CD8-positive, alpha-beta memory T cell (primary cell): Measurements from ENCODE around the gene PLEKHA6. TPM values are rescaled to one million over a fixed set of nuclear protein-coding genes. Genes with fewer than 3 reads are reported as not detected.

Source experiments
- CTCF ChIA-PET: fragments of 350-600 bp; sonication (Branson Sonifier 250); formaldehyde crosslinking; loops from one replicate; lab custom pipeline; 2021; ENCODE audit warnings: antibody characterized with exemption; lab: Charles Lee
- POLR2A ChIA-PET: fragments of 350-600 bp; sonication (Branson Sonifier 250); formaldehyde crosslinking; loops from one replicate; lab custom pipeline; 2021; ENCODE audit warnings: antibody characterized with exemption; lab: Charles Lee
- DNase-seq, 5 donors: peaks; one replicate each; pipeline versions ENCODE4 v3.0.0 to v3.0.0-alpha.2; 2020 to 2022; ENCODE audit warnings: mixed read lengths in 1 of 5
- H3K27ac ChIP-seq: one replicate; pipeline ENCODE4 v1.7.0; 2013; ENCODE audit warnings: low read depth, mild to moderate bottlenecking, low read length, moderate library complexity
- H3K27me3 ChIP-seq: 2 replicates; pipeline ENCODE4 v1.7.0; 2013; ENCODE audit warnings: low read length, mild to moderate bottlenecking; ENCODE audit not compliant: insufficient read depth, poor library complexity, severe bottlenecking
- H3K36me3 ChIP-seq: 2 replicates; pipeline ENCODE4 v1.7.0; 2013; ENCODE audit warnings: mild to moderate bottlenecking, low read length, moderate library complexity; ENCODE audit not compliant: insufficient read depth
- H3K4me1 ChIP-seq: 2 replicates; pipeline ENCODE4 v1.7.0; 2013; ENCODE audit warnings: mild to moderate bottlenecking, low read length, moderate library complexity; ENCODE audit not compliant: insufficient read depth
- H3K4me3 ChIP-seq: 2 replicates; pipeline ENCODE4 v1.7.0; 2013; ENCODE audit warnings: mild to moderate bottlenecking, low read length
- H3K9me3 ChIP-seq: 2 replicates; pipeline ENCODE4 v1.7.0; 2013; ENCODE audit warnings: mild to moderate bottlenecking, low read length
- H3K27ac Mint-ChIP-seq, 8 donors: one replicate each; pipeline ENCODE4 v1.8.0; 2020 to 2021; ENCODE audit warnings: mixed read lengths in 8 of 8, mild to moderate bottlenecking in 6 of 8, inconsistent platforms in 3 of 8, moderate library complexity in 3 of 8
- H3K27me3 Mint-ChIP-seq, 2 donors: one replicate each; pipeline ENCODE4 v1.8.0; 2020 to 2021; ENCODE audit warnings: mixed read lengths in 2 of 2, mild to moderate bottlenecking in 1 of 2, moderate library complexity in 1 of 2
- H3K36me3 Mint-ChIP-seq, 3 donors: one replicate each; pipeline ENCODE4 v1.8.0; 2020 to 2021; ENCODE audit warnings: mixed read lengths in 3 of 3, inconsistent platforms in 1 of 3, mild to moderate bottlenecking in 1 of 3
- H3K4me1 Mint-ChIP-seq, 3 donors: one replicate each; pipeline ENCODE4 v1.8.0; 2020 to 2021; ENCODE audit warnings: mixed read lengths in 3 of 3, inconsistent platforms in 1 of 3, mild to moderate bottlenecking in 1 of 3
- H3K4me3 Mint-ChIP-seq, 7 donors: one replicate each; pipeline ENCODE4 v1.8.0; 2020 to 2021; ENCODE audit warnings: mixed read lengths in 7 of 7, mild to moderate bottlenecking in 6 of 7, moderate library complexity in 4 of 7, inconsistent platforms in 2 of 7
- H3K9me3 Mint-ChIP-seq, 5 donors: one replicate each; pipeline ENCODE4 v1.8.0; 2020 to 2022; ENCODE audit warnings: mixed read lengths in 5 of 5, mild to moderate bottlenecking in 3 of 5, moderate library complexity in 2 of 5, inconsistent platforms in 1 of 5
- polyA plus RNA-seq: library from polyadenylated mRNA; unstranded; fragments of 300-500 nt; fragmentation: Illumina TruSeq; gene quantifications from one replicate; pipeline ENCODE4 v1.2.3, GENCODE V29; 2021
- total RNA-seq, 2 experiments: library from RNA; stranded (reverse); gene quantifications; one replicate each; pipeline ENCODE4 v1.2.3, GENCODE V29; 2021

Gene PLEKHA6
- total and polyA plus RNA-seq, 3 experiments from 2014 or later, result 0.09 to 0.13 TPM; not detected in 1

DNA sequence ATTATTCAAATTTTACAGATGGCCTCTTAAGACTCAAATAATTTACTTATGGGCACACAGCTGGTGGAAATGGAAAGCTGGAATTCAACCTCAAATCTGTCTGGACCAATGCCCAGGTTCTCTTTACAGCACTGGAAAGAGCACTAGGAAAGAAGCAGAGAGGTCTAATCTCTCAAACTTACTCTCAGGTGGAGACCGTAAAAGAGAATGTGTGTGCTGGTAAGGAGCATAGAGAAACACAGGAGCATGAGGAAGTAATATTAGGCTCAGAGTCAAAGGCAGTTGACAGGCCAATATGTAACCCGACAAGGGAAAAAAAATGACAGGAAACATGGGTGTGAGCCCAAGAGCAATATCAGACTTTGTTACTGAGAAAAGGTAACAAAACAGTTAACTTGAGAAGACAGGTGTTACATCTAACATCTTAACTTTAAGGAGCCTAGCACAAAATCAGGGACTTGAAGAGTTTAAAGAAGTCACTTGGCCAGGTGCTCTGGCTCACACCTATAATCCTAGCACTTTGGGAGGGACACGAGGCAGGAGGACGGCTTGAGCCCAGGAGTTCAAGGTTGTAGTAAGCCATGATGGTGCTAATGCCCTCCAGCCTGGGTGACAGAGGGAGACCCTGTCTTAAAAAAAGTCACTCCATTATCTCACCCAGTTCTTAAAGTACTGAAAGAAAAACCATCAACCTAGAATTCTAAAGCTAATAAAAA is 31.2 kb upstream of the PLEKHA6 start:
- Mint-ChIP-seq H3K27me3 (no peaks in the 10 kb centered on the region), H3K4me3 (no peak overlapping the region), H3K36me3 (peaks cover 0 to 2% (median 1%) of the 10 kb centered on the region in 3 donors), H3K4me1 (peaks cover 0 to 17% (median 6%) of the 10 kb centered on the region in 3 donors), H3K9me3 (no peaks in the 10 kb centered on the region), H3K27ac (peak overlapping the region in 3 of 8 donors; percentile 12 to 63 (median 38))
- Histone ChIP-seq H3K27me3 (no peaks in the 10 kb centered on the region), H3K4me3 (no peak overlapping the region), H3K9me3 (no peaks in the 10 kb centered on the region), H3K4me1 (peaks cover 13% of the 10 kb centered on the region), H3K36me3 (no peaks in the 10 kb centered on the region), H3K27ac (no peak overlapping the region)
- CTCF ChIA-PET, result interaction anchor here (4.1 kb wide), 1 partner anchor 8 kb away, joined by 21 read pairs; no protein-coding TSS in a partner anchor
- POLR2A ChIA-PET, result no interaction called here
- DNase-seq, result no peak

DNA sequence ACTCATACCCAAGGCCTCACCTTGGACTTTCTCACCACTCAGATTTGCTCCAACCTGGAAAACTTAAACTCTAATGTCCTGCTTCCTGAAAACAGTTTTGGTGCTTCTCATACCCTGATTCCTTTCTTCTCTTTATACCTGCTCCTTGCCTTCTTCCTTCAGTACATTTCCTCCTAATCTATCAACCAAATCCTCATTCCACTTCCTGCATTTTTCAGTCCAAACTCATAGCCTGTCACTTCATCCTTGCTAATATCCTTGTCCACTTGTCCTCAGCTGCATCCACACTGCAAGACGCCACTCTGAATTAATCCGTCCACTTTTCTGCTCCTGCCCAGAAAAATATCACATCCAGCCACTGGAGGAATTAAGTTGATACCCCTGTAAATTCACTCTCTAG is 26.0 kb upstream of the PLEKHA6 start:
- no peaks in the 10 kb centered on the region for H3K36me3 ChIP-seq
- ChIA-PET POLR2A (interaction anchor here (0.6 kb wide), 3 partner anchors 18 to 419 kb away, joined by 3 read pairs; no protein-coding TSS in a partner anchor), CTCF (interaction anchor here (1.8 kb wide), 1 partner anchor 13 kb away, joined by 9 read pairs; no protein-coding TSS in a partner anchor)
- no peaks in the 10 kb centered on the region for H3K27me3 ChIP-seq
- no peak overlapping the region for H3K4me3 Mint-ChIP-seq
- peaks cover 7% of the 10 kb centered on the region for H3K4me1 ChIP-seq
- H3K27ac ChIP-seq, result no peak overlapping the region
- H3K9me3 Mint-ChIP-seq, result no peaks in the 10 kb centered on the region
- DNase-seq, result no peak
- H3K27ac Mint-ChIP-seq, result no peak overlapping the region
- no peak overlapping the region for H3K4me3 ChIP-seq
- H3K4me1 Mint-ChIP-seq, result peaks cover 5 to 11% (median 7%) of the 10 kb centered on the region in 3 donors
- no peaks in the 10 kb centered on the region for H3K9me3 ChIP-seq
- H3K27me3 Mint-ChIP-seq, result no peaks in the 10 kb centered on the region
- no peaks in the 10 kb centered on the region for H3K36me3 Mint-ChIP-seq

DNA sequence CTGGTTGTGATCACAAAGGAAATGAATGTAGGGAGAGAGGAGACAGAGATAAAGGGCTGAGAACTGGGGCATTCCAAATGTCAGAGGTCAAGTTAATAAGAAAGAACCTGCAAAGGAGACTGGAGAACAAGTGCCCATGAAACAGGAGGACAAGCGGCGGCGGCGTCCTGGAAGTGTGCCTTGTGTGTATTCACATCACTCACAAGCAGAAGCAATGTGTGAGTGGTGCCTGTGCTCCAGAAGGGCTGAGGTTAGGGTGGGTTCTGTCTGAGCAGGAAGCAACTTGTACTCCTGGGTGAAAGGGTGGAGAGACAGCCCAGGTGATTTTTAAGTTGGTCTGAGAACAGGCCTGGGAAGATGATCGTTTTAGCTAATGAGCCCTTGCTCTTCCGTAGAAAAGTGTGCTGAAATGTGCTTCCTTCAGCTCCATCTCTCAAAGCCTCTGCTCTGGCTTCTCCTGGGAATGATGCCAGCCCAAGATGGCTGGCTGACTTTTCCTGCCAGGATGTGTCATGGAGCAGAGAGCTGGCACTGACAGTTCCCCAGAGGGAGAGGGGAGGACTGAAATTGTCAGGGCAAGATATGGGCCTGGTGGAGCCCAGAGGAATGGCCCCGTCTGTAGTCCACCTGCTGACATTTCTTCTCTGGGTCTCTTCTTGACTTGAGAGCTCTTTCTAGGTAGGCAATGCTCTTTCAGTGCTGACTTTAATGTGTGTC is 25.1 kb upstream of the PLEKHA6 start:
- Histone ChIP-seq H3K9me3 (no peaks in the 10 kb centered on the region), H3K4me1 (no peaks in the 10 kb centered on the region), H3K27me3 (no peaks in the 10 kb centered on the region), H3K4me3 (no peak overlapping the region), H3K27ac (no peak overlapping the region), H3K36me3 (no peaks in the 10 kb centered on the region)
- CTCF ChIA-PET, result interaction anchor here (1.8 kb wide), 1 partner anchor 13 kb away, joined by 9 read pairs; no protein-coding TSS in a partner anchor
- H3K27me3 Mint-ChIP-seq, result no peaks in the 10 kb centered on the region
- peaks cover 4 to 5% (median 5%) of the 10 kb centered on the region in 3 donors for H3K4me1 Mint-ChIP-seq
- POLR2A ChIA-PET, result interaction anchor here (0.6 kb wide), 1 partner anchor 1625 kb away, joined by 4 read pairs; no protein-coding TSS in a partner anchor
- no peak overlapping the region for H3K27ac Mint-ChIP-seq
- no peak for DNase-seq
- H3K36me3 Mint-ChIP-seq, result no peaks in the 10 kb centered on the region
- no peaks in the 10 kb centered on the region for H3K9me3 Mint-ChIP-seq
- no peak overlapping the region for H3K4me3 Mint-ChIP-seq

DNA sequence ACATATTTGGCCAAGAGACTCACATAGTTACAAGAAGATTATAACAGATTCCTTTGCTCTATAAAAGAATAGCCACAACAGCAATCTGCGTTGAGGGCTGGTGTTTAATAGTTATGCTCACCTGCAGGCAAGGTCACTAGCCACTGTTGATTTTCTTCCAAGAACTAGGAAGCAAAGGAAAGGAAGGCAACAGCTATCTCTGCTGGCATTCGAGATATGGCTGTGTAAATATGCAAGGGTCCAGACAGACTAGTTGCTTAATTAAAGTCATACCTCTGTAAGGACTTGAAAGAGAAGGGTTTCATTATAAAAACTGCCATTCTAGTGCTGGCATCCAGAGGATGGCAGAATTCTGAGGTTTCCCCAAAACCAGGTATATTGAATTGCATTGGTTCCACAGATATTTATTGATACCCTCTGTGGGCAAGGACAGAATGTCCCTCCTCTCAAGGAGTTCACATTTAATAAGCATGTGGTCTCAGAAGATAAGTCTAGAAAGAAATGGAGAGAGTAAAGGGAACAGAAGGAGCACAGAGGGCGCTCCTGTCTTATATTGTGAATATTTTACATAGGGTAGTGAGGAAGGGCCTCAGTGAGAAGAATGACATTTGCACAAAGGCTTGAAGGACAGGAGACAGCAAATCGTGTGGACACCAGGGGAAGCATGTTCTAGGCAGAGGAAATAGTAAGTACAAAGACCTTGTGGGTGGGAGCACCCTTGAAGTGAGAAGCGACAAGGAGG is 23.6 kb upstream of the PLEKHA6 start:
- no peaks in the 10 kb centered on the region for H3K9me3 Mint-ChIP-seq
- CTCF ChIA-PET, result interaction anchor here (2.4 to 2.7 kb wide), 2 partner anchors 11 to 15 kb away, joined by 7 to 23 read pairs; no protein-coding TSS in a partner anchor

DNA sequence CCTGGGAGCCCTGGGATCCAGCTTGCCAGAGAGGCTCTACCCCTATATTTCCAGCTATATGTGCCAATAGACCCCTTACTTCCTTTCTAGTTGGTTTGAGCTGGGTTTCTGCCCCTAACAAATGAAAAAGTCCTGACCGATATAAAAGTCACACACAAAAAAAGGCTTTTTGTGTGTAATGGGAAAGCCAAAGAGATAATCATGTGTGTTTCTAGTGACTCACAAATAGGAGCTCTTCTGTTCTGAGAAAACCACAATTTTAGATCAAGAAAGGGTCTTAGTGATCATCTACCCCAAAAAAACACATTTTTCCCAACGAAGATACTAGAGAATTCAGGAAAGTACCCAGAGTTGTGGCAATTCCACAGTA is 23.0 kb upstream of the PLEKHA6 start:
- POLR2A ChIA-PET, result interaction anchor here (1.3 to 1.5 kb wide), 3 partner anchors 15 to 28 kb away, joined by 4 to 5 read pairs (median 4); no protein-coding TSS in a partner anchor
- H3K9me3 ChIP-seq, result no peaks in the 10 kb centered on the region

More for the DNA sequence above, 23.6 kb upstream of the PLEKHA6 start:
- DNase-seq, result no peak
- no peak overlapping the region for H3K4me3 ChIP-seq
- POLR2A ChIA-PET, result interaction anchor here (1.3 to 1.5 kb wide), 3 partner anchors 15 to 27 kb away, joined by 4 to 5 read pairs (median 4); no protein-coding TSS in a partner anchor
- no peak overlapping the region for H3K27ac ChIP-seq
- H3K4me1 ChIP-seq, result peaks cover 3% of the 10 kb centered on the region
- Mint-ChIP-seq H3K4me3 (no peak overlapping the region), H3K27ac (no peak overlapping the region), H3K27me3 (peaks cover 0 to 3% of the 10 kb centered on the region in 2 donors), H3K4me1 (peaks cover 4 to 7% (median 7%) of the 10 kb centered on the region in 3 donors), H3K36me3 (no peaks in the 10 kb centered on the region)
- no peaks in the 10 kb centered on the region for H3K27me3 ChIP-seq
- no peaks in the 10 kb centered on the region for H3K9me3 ChIP-seq
- no peaks in the 10 kb centered on the region for H3K36me3 ChIP-seq

DNA sequence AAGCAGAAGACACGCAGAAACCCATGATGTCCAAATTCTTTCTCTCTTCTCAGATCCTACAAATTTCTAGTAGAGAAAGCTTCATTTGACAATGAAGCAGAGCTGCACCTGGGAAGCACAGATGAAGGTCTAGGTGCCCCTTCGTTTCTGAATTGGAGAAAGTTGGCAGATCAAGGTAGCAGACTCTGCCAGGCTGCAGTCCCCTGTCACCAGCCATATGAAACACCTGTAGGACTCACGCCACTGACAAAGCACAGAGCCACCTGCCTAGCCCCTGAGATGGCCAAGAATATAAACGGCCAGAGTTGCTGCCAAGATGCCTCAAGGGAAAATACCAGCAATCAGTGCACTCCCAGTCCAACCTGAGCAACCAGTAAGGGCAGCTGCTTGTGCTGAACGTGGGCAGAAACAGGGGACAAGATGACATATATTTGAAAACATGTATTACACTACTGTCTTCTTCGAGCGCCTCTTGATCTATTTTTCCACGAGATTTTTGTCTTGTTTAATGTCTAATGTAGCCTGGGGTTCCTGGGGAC is 20.6 kb upstream of the PLEKHA6 start:
- Histone ChIP-seq H3K27ac (no peak overlapping the region), H3K4me1 (peaks cover 4% of the 10 kb centered on the region), H3K36me3 (no peaks in the 10 kb centered on the region), H3K9me3 (no peaks in the 10 kb centered on the region), H3K27me3 (no peaks in the 10 kb centered on the region), H3K4me3 (no peak overlapping the region)
- no peaks in the 10 kb centered on the region for H3K9me3 Mint-ChIP-seq
- ChIA-PET POLR2A (interaction anchor here (1.0 kb wide), 1 partner anchor 42 kb away, joined by 3 read pairs; no protein-coding TSS in a partner anchor), CTCF (interaction anchor here (0.8 to 2.7 kb wide), 4 partner anchors 8 to 34 kb away, joined by 3 to 7 read pairs (median 4); no protein-coding TSS in a partner anchor)
- H3K4me3 Mint-ChIP-seq, result peak overlapping the region in 2 of 7 donors; percentile 1 to 62
- peaks cover 9 to 10% of the 10 kb centered on the region in 2 donors for H3K27me3 Mint-ChIP-seq
- no peak overlapping the region for H3K27ac Mint-ChIP-seq
- peaks cover 12 to 17% (median 13%) of the 10 kb centered on the region in 3 donors for H3K4me1 Mint-ChIP-seq
- no peaks in the 10 kb centered on the region for H3K36me3 Mint-ChIP-seq
- no peak for DNase-seq

More for the DNA sequence above, 23.0 kb upstream of the PLEKHA6 start:
- Histone ChIP-seq H3K4me1 (peaks cover 4% of the 10 kb centered on the region), H3K36me3 (no peaks in the 10 kb centered on the region), H3K27ac (no peak overlapping the region), H3K27me3 (no peaks in the 10 kb centered on the region), H3K4me3 (peak overlapping the region; percentile 52)
- DNase-seq, result no peak
- Mint-ChIP-seq H3K27me3 (peaks cover 3 to 9% of the 10 kb centered on the region in 2 donors), H3K9me3 (no peaks in the 10 kb centered on the region), H3K27ac (no peak overlapping the region), H3K4me1 (peaks cover 10 to 14% (median 13%) of the 10 kb centered on the region in 3 donors), H3K36me3 (no peaks in the 10 kb centered on the region), H3K4me3 (no peak overlapping the region)
- CTCF ChIA-PET, result interaction anchor here (1.6 to 2.7 kb wide), 3 partner anchors 11 to 19 kb away, joined by 7 to 23 read pairs (median 9); no protein-coding TSS in a partner anchor
